Trophoblast cell (in vitro differentiated cells and primary cell): ENCODE measurements around the gene ZFC3H1. TPM values are rescaled to one million over a fixed set of nuclear protein-coding genes. Genes with fewer than 3 reads are reported as not detected.
A peak's percentile ranks its signal among the peaks of the same experiment; 100 is the strongest.

Experiments
- DNase-seq, 2 donors: peaks; one replicate each; pipeline ENCODE4 v3.0.0-alpha.2; 2016
- H2AFZ ChIP-seq: 2 replicates; pipeline ENCODE4 v1.6.1; 2013; ENCODE audit warnings: low read length, moderate library complexity, mild to moderate bottlenecking; ENCODE audit not compliant: insufficient read depth, poor library complexity
- H2AK5ac ChIP-seq: 2 replicates; pipeline ENCODE4 v1.6.1; 2013; ENCODE audit warnings: mild to moderate bottlenecking, low read length
- H2BK120ac ChIP-seq: 2 replicates; pipeline ENCODE4 v1.6.1; 2013; ENCODE audit warnings: low read length, mild to moderate bottlenecking, moderate library complexity; ENCODE audit not compliant: insufficient read depth, poor library complexity
- H2BK12ac ChIP-seq: 2 replicates; pipeline ENCODE4 v1.6.1; 2013; ENCODE audit warnings: mild to moderate bottlenecking, low read length, moderate library complexity
- H2BK5ac ChIP-seq: 2 replicates; pipeline ENCODE4 v1.6.1; 2013; ENCODE audit warnings: low read length, low read depth, moderate library complexity, mild to moderate bottlenecking; ENCODE audit not compliant: poor library complexity
- H3K14ac ChIP-seq: 2 replicates; pipeline ENCODE4 v1.6.1; 2013; ENCODE audit warnings: mild to moderate bottlenecking, low read length
- H3K18ac ChIP-seq: 2 replicates; pipeline ENCODE4 v1.6.1; 2013; ENCODE audit warnings: mild to moderate bottlenecking, low read length
- H3K23ac ChIP-seq: 2 replicates; pipeline ENCODE4 v1.6.1; 2013; ENCODE audit warnings: low read length
- H3K27ac ChIP-seq: 2 replicates; pipeline ENCODE4 v1.5.1; 2013; ENCODE audit warnings: low read depth, mild to moderate bottlenecking, inconsistent platforms, low read length, moderate library complexity
- H3K27me3 ChIP-seq: 2 replicates; pipeline ENCODE4 v1.6.1; 2013; ENCODE audit warnings: inconsistent platforms, mild to moderate bottlenecking, low read length, moderate library complexity; ENCODE audit not compliant: insufficient read depth
- H3K36me3 ChIP-seq, 2 experiments: 1 replicate in 1 of 2; 2 replicates in 1 of 2; pipeline ENCODE4 v1.6.1; 2013; ENCODE audit warnings: low read length in 2 of 2, mild to moderate bottlenecking in 2 of 2, moderate library complexity in 1 of 2; ENCODE audit not compliant: insufficient read depth in 2 of 2, control insufficient read depth in 1 of 2
- H3K4ac ChIP-seq: 2 replicates; pipeline ENCODE4 v1.6.1; 2013; ENCODE audit warnings: low read depth, mild to moderate bottlenecking, low read length, moderate library complexity
- H3K4me1 ChIP-seq, 2 experiments: 1 replicate in 1 of 2; 2 replicates in 1 of 2; pipeline ENCODE4 v1.6.1; 2013; ENCODE audit warnings: low read length in 2 of 2, mild to moderate bottlenecking in 2 of 2, moderate library complexity in 1 of 2; ENCODE audit not compliant: insufficient read depth in 2 of 2, control insufficient read depth in 1 of 2
- H3K4me2 ChIP-seq: 2 replicates; pipeline ENCODE4 v1.6.1; 2013; ENCODE audit warnings: inconsistent platforms, mild to moderate bottlenecking, low read length, moderate library complexity
- H3K4me3 ChIP-seq: 2 replicates; pipeline ENCODE4 v1.5.1; 2013; ENCODE audit warnings: mild to moderate bottlenecking, low read depth, low read length, inconsistent platforms
- H3K79me1 ChIP-seq: one replicate; pipeline ENCODE4 v1.6.1; 2013; ENCODE audit warnings: low read length
- H3K79me2 ChIP-seq: 2 replicates; pipeline ENCODE4 v1.6.1; 2013; ENCODE audit warnings: low read length, mild to moderate bottlenecking; ENCODE audit not compliant: control insufficient read depth, insufficient read depth, poor library complexity
- H3K9ac ChIP-seq: 2 replicates; pipeline ENCODE4 v1.6.1; 2013; ENCODE audit warnings: mild to moderate bottlenecking, low read length
- H3K9me3 ChIP-seq: 2 replicates; pipeline ENCODE4 v1.6.1; 2013; ENCODE audit warnings: low read depth, mild to moderate bottlenecking, control low read depth, inconsistent platforms, low read length; ENCODE audit not compliant: insufficient read depth
- H4K12ac ChIP-seq: 2 replicates; pipeline ENCODE4 v1.6.1; 2013; ENCODE audit warnings: low read depth, mild to moderate bottlenecking, low read length, moderate library complexity
- H4K8ac ChIP-seq: 2 replicates; pipeline ENCODE4 v1.6.1; 2013; ENCODE audit warnings: low read depth, mild to moderate bottlenecking, low read length, moderate library complexity
- H4K91ac ChIP-seq: one replicate; pipeline ENCODE4 v1.6.1; 2013; ENCODE audit warnings: low read depth, mild to moderate bottlenecking, low read length, moderate library complexity
- WGBS: extraction: QIAGEN DNeasy Blood & Tissue Kit; methylation state at CpG from one replicate; pipeline ENCODE4 v1.1.7; 2013; ENCODE audit warnings: missing lambda C conversion rate; ENCODE audit not compliant: insufficient read length, insufficient coverage; ENCODE audit errors: extremely low coverage; 5-methylcytosine and 5-hydroxymethylcytosine counted together
- polyA plus RNA-seq: library from polyadenylated mRNA; stranded (reverse); fragments of 200-250 nt; gene quantifications from 2 replicates; pipeline ENCODE4 v1.2.3, GENCODE V29; 2013

Gene ZFC3H1
- polyA plus RNA-seq, result 25.3 and 25.9 TPM in 2 replicates

DNA sequence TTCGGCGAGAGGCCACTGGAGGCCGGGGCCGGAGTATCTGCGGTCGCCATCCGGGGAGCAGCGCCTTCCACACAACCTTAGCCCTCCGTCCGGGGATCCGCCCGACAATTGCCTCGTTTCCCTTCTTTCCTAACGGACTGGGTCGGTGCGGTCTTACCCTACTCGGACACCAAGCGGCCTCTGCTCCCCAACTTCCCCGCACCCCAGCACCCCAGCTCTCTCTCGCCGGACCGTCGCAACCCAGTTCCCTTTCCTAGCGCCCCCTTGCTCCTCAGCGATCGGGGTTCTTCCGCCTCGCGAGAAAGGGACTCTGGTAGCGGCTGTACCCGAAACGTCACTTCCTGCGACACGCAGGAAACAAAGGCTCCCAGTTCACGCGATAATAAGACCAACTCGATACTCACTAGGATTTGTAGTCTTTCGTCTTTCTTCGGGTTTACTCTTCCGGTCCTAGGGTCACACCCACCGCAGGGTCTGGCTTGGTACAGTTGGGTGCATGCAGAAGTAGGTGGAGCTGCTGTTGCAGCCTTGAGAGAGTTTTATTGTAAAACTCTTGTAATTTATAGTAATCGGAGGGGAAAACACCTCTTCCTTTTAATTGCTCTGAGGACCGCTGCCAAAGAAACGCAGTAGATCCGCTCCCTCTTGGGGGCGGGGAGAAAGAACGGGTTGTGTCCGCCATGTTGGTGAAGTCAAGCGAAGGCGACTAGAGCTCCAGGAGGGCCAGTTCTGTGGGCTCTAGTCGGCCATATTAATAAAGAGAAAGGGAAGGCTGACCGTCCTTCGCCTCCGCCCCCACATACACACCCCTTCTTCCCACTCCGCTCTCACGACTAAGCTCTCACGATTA, at the start of gene ZFC3H1, which contains the start of gene THAP2:
ZFC3H1 (minus strand) TSS at position 288 of the 850 bp plus-strand sequence; CDS start at position 50, 238 bp downstream.
THAP2 (plus strand) TSS at position 741 of the 850 bp plus-strand sequence. CDS start 209 bp downstream, outside the sequence.
- Histone ChIP-seq H3K79me1 (peaks cover 13% of the 10 kb centered on the region), H4K8ac (peak within 1 kb of the TSS; percentile 75), H3K18ac (peak within 1 kb of the TSS; percentile 48), H3K23ac (no peak within 1 kb of the TSS), H3K27ac (peak within 1 kb of the TSS; percentile 70), H3K9ac (peak within 1 kb of the TSS; percentile 80), H4K12ac (peak within 1 kb of the TSS; percentile 76), H3K4me2 (peak within 1 kb of the TSS; percentile 59), H3K27me3 (no peaks in the 10 kb centered on the region), H3K9me3 (no peaks in the 10 kb centered on the region), H3K4ac (peak within 1 kb of the TSS; percentile 95), H2BK120ac (peak within 1 kb of the TSS; percentile 40), H2BK12ac (no peak within 1 kb of the TSS), H3K14ac (peak within 1 kb of the TSS; percentile 78), H3K79me2 (peaks cover 13% of the 10 kb centered on the region), H4K91ac (peak within 1 kb of the TSS; percentile 82), H3K4me1 (peaks cover 0 to 2% of the 10 kb centered on the region in 2 experiments), H3K36me3 (no peaks in the 10 kb centered on the region), H2AFZ (peak within 1 kb of the TSS; percentile 71), H2BK5ac (peak within 1 kb of the TSS; percentile 50), H2AK5ac (peak within 1 kb of the TSS; percentile 81), H3K4me3 (peak within 1 kb of the TSS; percentile 87)
- no CpG with 5 or more reads among the region's 57 CpGs for WGBS
- peak; percentile 96 to 99 for DNase-seq

- no peak overlapping the region for H2AFZ ChIP-seq
- no peak overlapping the region for H2AK5ac ChIP-seq
- peaks cover 0 to 1% of the 10 kb centered on the region in 2 experiments for H3K36me3 ChIP-seq
- H3K9me3 ChIP-seq, result no peaks in the 10 kb centered on the region
- H3K27me3 ChIP-seq, result no peaks in the 10 kb centered on the region
- H4K91ac ChIP-seq, result no peak overlapping the region
- no peak overlapping the region for H3K14ac ChIP-seq
- H3K4me1 ChIP-seq, result peaks cover 0 to 4% of the 10 kb centered on the region in 2 experiments
- no peak overlapping the region for H4K8ac ChIP-seq
- no peak overlapping the region for H2BK12ac ChIP-seq
- H3K9ac ChIP-seq, result no peak overlapping the region
- H3K4me3 ChIP-seq, result no peak overlapping the region
- no peak overlapping the region for H4K12ac ChIP-seq
- no CpG with 5 or more reads among the region's 7 CpGs for WGBS
- no peak overlapping the region for H2BK120ac ChIP-seq
- H3K23ac ChIP-seq, result no peak overlapping the region
- H3K18ac ChIP-seq, result no peak overlapping the region
- no peak overlapping the region for H3K4ac ChIP-seq
- peak overlapping the region; percentile 47 for H3K4me2 ChIP-seq
- H2BK5ac ChIP-seq, result no peak overlapping the region
- H3K27ac ChIP-seq, result peak overlapping the region; percentile 67
- no peaks in the 10 kb centered on the region for H3K79me2 ChIP-seq
- H3K79me1 ChIP-seq, result no peaks in the 10 kb centered on the region
- DNase-seq, result peak; percentile 71 to 80
Observed at GRCh38 chr12:71710276-71711125, 46.9 kb upstream of the ZFC3H1 start.

GRCh38 chr12:71708658-71709057, 45.0 kb upstream of the ZFC3H1 start:
- no peak overlapping the region for H2AFZ ChIP-seq
- no peak overlapping the region for H2BK120ac ChIP-seq
- no peak overlapping the region for H3K27ac ChIP-seq
- H3K23ac ChIP-seq, result no peak overlapping the region
- H3K79me1 ChIP-seq, result no peaks in the 10 kb centered on the region
- H2AK5ac ChIP-seq, result no peak overlapping the region
- peaks cover 0 to 1% of the 10 kb centered on the region in 2 experiments for H3K36me3 ChIP-seq
- H3K4me2 ChIP-seq, result no peak overlapping the region
- no CpG with 5 or more reads among the region's 1 CpG for WGBS
- H3K14ac ChIP-seq, result no peak overlapping the region
- no peak overlapping the region for H3K18ac ChIP-seq
- no peaks in the 10 kb centered on the region for H3K27me3 ChIP-seq
- H3K4me3 ChIP-seq, result no peak overlapping the region
- no peak overlapping the region for H3K9ac ChIP-seq
- no peak for DNase-seq
- no peaks in the 10 kb centered on the region for H3K9me3 ChIP-seq
- no peaks in the 10 kb centered on the region for H3K79me2 ChIP-seq
- no peak overlapping the region for H4K8ac ChIP-seq
- no peak overlapping the region for H4K91ac ChIP-seq
- H3K4ac ChIP-seq, result no peak overlapping the region
- H2BK12ac ChIP-seq, result no peak overlapping the region
- no peak overlapping the region for H2BK5ac ChIP-seq
- H4K12ac ChIP-seq, result no peak overlapping the region
- peaks cover 0 to 4% of the 10 kb centered on the region in 2 experiments for H3K4me1 ChIP-seq

DNA sequence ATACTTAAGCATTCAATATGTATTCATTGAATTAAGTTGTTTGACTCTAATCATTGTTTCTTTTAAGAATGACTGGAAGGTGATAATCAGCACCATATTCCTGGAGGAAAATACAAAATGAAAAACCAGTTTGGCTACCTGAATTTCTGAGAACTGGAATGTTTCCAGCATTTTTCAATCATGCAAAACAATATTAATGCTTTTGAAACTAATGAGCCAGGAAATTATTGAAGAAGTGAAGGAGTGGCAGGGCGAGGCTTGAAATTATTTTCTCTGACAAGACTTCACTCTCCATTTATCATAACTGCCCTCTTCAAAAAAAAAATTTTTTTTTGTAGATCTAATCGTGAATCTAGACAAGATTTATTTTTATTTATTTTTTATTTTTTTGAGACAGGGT, 41.3 kb upstream of the ZFC3H1 start:
- no peak overlapping the region for H3K27ac ChIP-seq
- H3K9me3 ChIP-seq, result no peaks in the 10 kb centered on the region
- H3K27me3 ChIP-seq, result no peaks in the 10 kb centered on the region
- no peak overlapping the region for H2AFZ ChIP-seq
- H3K4ac ChIP-seq, result no peak overlapping the region
- no peak overlapping the region for H2AK5ac ChIP-seq
- no peaks in the 10 kb centered on the region for H3K79me1 ChIP-seq
- H3K4me3 ChIP-seq, result no peak overlapping the region
- H2BK12ac ChIP-seq, result no peak overlapping the region
- H2BK120ac ChIP-seq, result no peak overlapping the region
- H3K4me1 ChIP-seq, result peaks cover 0 to under 1% of the 10 kb centered on the region in 2 experiments
- no peaks in the 10 kb centered on the region for H3K79me2 ChIP-seq
- peaks cover 2 to 4% of the 10 kb centered on the region in 2 experiments for H3K36me3 ChIP-seq
- H4K8ac ChIP-seq, result no peak overlapping the region
- DNase-seq, result peak in 1 of 2 donors; percentile 47
- H3K14ac ChIP-seq, result no peak overlapping the region
- H4K12ac ChIP-seq, result no peak overlapping the region
- no peak overlapping the region for H3K23ac ChIP-seq
- no peak overlapping the region for H3K4me2 ChIP-seq
- no CpG with 5 or more reads among the region's 2 CpGs for WGBS
- no peak overlapping the region for H3K18ac ChIP-seq
- H2BK5ac ChIP-seq, result no peak overlapping the region
- H4K91ac ChIP-seq, result no peak overlapping the region
- no peak overlapping the region for H3K9ac ChIP-seq
